SK-N-SH (cell line): ENCODE data around the gene POSTN. TPM values are rescaled to one million over a fixed set of nuclear protein-coding genes. Genes with fewer than 3 reads are reported as not detected.

ENCODE experiments used
- CTCF ChIA-PET: fragments of 300-600, 350-600 bp; formaldehyde crosslinking; extraction: SDS; loops from one replicate; lab custom pipeline; 2021; lab: Yijun Ruan, JAX
- POLR2A ChIA-PET: fragments of 350-600 bp; sonication (Branson Sonifier 250); formaldehyde crosslinking; extraction: SDS; loops from one replicate; lab custom pipeline; 2020; ENCODE audit warnings: antibody characterized with exemption, inconsistent platforms; lab: Yijun Ruan, JAX
- DNase-seq: peaks from one replicate; pipeline ENCODE4 v3.0.0; 2012
- H2AFZ ChIP-seq: fragments of 200-600 bp; sonication (generic); 2 replicates; pipeline ENCODE4 v1.8.1; 2016; ENCODE audit warnings: antibody characterized with exemption, mild to moderate bottlenecking, low read depth
- H3F3A ChIP-seq: fragments of 200-600 bp; sonication (generic); replicated peaks from 2 replicates; pipeline ENCODE3; 2016; ENCODE audit warnings: antibody characterized with exemption, mild to moderate bottlenecking; ENCODE audit not compliant: insufficient read depth
- H3K27ac ChIP-seq, 2 experiments: fragments of 200-500 bp in 1 of 2; fragments of 200-600 bp in 1 of 2; sonication (Bioruptor generic) in 1 of 2; sonication (generic), shearing (Covaris generic) in 1 of 2; 2 replicates each; pipeline versions ENCODE4 v1.5.1 to v1.6.1; 2014 to 2016; ENCODE audit warnings: low read depth in 2 of 2, inconsistent platforms in 1 of 2, low read length in 1 of 2, mild to moderate bottlenecking in 1 of 2, mixed read lengths in 1 of 2
- H3K27me3 ChIP-seq: fragments of 200-600 bp; sonication (generic), shearing (Covaris generic); 2 replicates; pipeline ENCODE4 v1.6.1; 2016; ENCODE audit warnings: mixed run types; ENCODE audit not compliant: insufficient read depth
- H3K36me3 ChIP-seq, 2 experiments: fragments of 200-500 bp in 1 of 2; fragments of 200-600 bp in 1 of 2; sonication (Bioruptor generic) in 1 of 2; sonication (generic) in 1 of 2; replicated peaks in 1 of 2; 2 replicates each; pipeline versions ENCODE3 to v1.5.1; 2014 to 2016; ENCODE audit warnings: low read length in 1 of 2, mild to moderate bottlenecking in 1 of 2; ENCODE audit not compliant: insufficient read depth in 2 of 2, control insufficient read depth in 1 of 2
- H3K4me1 ChIP-seq, 2 experiments: fragments of 200-500 bp in 1 of 2; fragments of 200-600 bp in 1 of 2; sonication (Bioruptor generic) in 1 of 2; sonication (generic), shearing (Covaris generic) in 1 of 2; 2 replicates each; pipeline versions ENCODE4 v1.5.1 to v1.6.1; 2014 to 2016; ENCODE audit warnings: low read depth in 1 of 2, low read length in 1 of 2, mixed run types in 1 of 2; ENCODE audit not compliant: insufficient read depth in 2 of 2, control insufficient read depth in 1 of 2
- H3K4me2 ChIP-seq: fragments of 200-600 bp; sonication (generic), shearing (Covaris generic); 2 replicates; pipeline ENCODE4 v1.6.1; 2017; ENCODE audit warnings: mixed run types
- H3K4me3 ChIP-seq, 2 experiments: fragments of 200-500 bp in 1 of 2; fragments of 200-600 bp in 1 of 2; sonication (Bioruptor generic) in 1 of 2; sonication (generic), shearing (Covaris generic) in 1 of 2; 2 replicates each; pipeline versions ENCODE4 v1.5.1 to v1.8.1; 2014 to 2016; ENCODE audit warnings: low read depth in 2 of 2, inconsistent platforms in 1 of 2, low read length in 1 of 2, mild to moderate bottlenecking in 1 of 2, mixed read lengths in 1 of 2, moderate library complexity in 1 of 2
- H3K79me2 ChIP-seq: fragments of 200-600 bp; sonication (generic); 2 replicates; pipeline ENCODE4 v1.8.1; 2017; ENCODE audit warnings: mild to moderate bottlenecking; ENCODE audit not compliant: insufficient read depth
- H3K9ac ChIP-seq: fragments of 200-600 bp; sonication (generic); 2 replicates; pipeline ENCODE4 v1.6.1; 2017; ENCODE audit warnings: mixed run types
- H3K9me2 ChIP-seq: fragments of 200-600 bp; sonication (generic); 2 replicates; pipeline ENCODE4 v1.6.1; 2017; ENCODE audit warnings: mixed run types
- H3K9me3 ChIP-seq: fragments of 200-600 bp; sonication (generic); 2 replicates; pipeline ENCODE4 v1.6.1; 2017; ENCODE audit warnings: mixed run types, mild to moderate bottlenecking, moderate library complexity
- H4K20me1 ChIP-seq: fragments of 200-600 bp; sonication (generic); 2 replicates; pipeline ENCODE4 v1.6.1; 2017; ENCODE audit warnings: mild to moderate bottlenecking, mixed run types; ENCODE audit not compliant: insufficient read depth
- FOSL2 ChIP-seq: IDR thresholded peaks from 2 replicates; pipeline ENCODE4 v1.4.0; 2012; ENCODE audit warnings: low read depth, mild to moderate bottlenecking, moderate library complexity, borderline replicate concordance
- FOXJ3 ChIP-seq: sonication (generic); formaldehyde crosslinking; IDR thresholded peaks from 2 replicates; pipeline ENCODE4 v1.5.1; 2020; ENCODE audit warnings: mild to moderate bottlenecking, missing genetic modification reagents
- GATA2 ChIP-seq: sonication (generic); formaldehyde crosslinking; IDR thresholded peaks from 2 replicates; pipeline ENCODE4 v1.5.0; 2020; ENCODE audit warnings: mild to moderate bottlenecking, missing genetic modification reagents
- MEF2A ChIP-seq: IDR thresholded peaks from 2 replicates; pipeline ENCODE4 v1.4.0; 2012; ENCODE audit warnings: low read depth, borderline replicate concordance
- MXI1 ChIP-seq: IDR thresholded peaks from 2 replicates; pipeline ENCODE4 v1.6.1; 2012; ENCODE audit warnings: mild to moderate bottlenecking, low read depth, low read length, improper control_type of control experiment
- PBX3 ChIP-seq: IDR thresholded peaks from 2 replicates; pipeline ENCODE4; 2012
- RFX5 ChIP-seq: IDR thresholded peaks from 2 replicates; pipeline ENCODE4 v1.6.1; 2012; ENCODE audit warnings: mild to moderate bottlenecking, improper control_type of control experiment, low read length
- RXRA ChIP-seq: IDR thresholded peaks from 2 replicates; pipeline ENCODE4 v1.4.0; 2012; ENCODE audit warnings: low read depth, mild to moderate bottlenecking, borderline replicate concordance
- SIN3A ChIP-seq: IDR thresholded peaks from 2 replicates; pipeline ENCODE4 v1.6.1; 2012; ENCODE audit warnings: low read depth, mild to moderate bottlenecking, low read length, moderate library complexity, borderline replicate concordance
- TEAD4 ChIP-seq: IDR thresholded peaks from 2 replicates; pipeline ENCODE4 v1.4.0; 2012; ENCODE audit warnings: mild to moderate bottlenecking, borderline replicate concordance; ENCODE audit not compliant: insufficient read depth
- USF1 ChIP-seq: IDR thresholded peaks from 2 replicates; pipeline ENCODE4 v1.4.0; 2012; ENCODE audit warnings: low read depth, borderline replicate concordance
- USF2 ChIP-seq: fragments of 150-350 bp; IDR thresholded peaks from 2 replicates; pipeline ENCODE4 v1.6.1; 2017; ENCODE audit warnings: antibody characterized with exemption, low read length, low read depth, borderline replicate concordance
- WGBS: methylation state at CpG from one replicate; pipeline ENCODE4 v1.1.6; 2017; ENCODE audit warnings: low lambda C conversion rate; 5-methylcytosine and 5-hydroxymethylcytosine counted together
- polyA plus RNA-seq, 3 experiments: library from polyadenylated mRNA; depleted of rRNA; stranded (reverse); fragments of >200 nt; gene quantifications; 2 replicates each; pipeline ENCODE4 v1.2.3, GENCODE V29; 2012

The POSTN gene
- polyA plus RNA-seq, 1 of the 3 experiments (the other 2 are of a cell fraction) = 577 TPM

- Histone ChIP-seq H3K36me3 (no peaks in the 10 kb centered on the region), H3K27ac (no peak overlapping the region), H4K20me1 (no peaks in the 10 kb centered on the region), H3K4me2 (no peak overlapping the region), H3K4me3 (no peak overlapping the region), H3K9ac (no peak overlapping the region), H3F3A (peaks cover 10% of the 10 kb centered on the region), H3K79me2 (no peaks in the 10 kb centered on the region), H3K9me3 (no peaks in the 10 kb centered on the region), H3K4me1 (no peaks in the 10 kb centered on the region; a peak in 1 of 4 replicates), H2AFZ (no peak overlapping the region), H3K27me3 (no peaks in the 10 kb centered on the region; the same call in 1 of the 2 replicates), H3K9me2 (no peaks in the 10 kb centered on the region)
- WGBS = 21% methylated on average over 7 of the region's 7 CpGs
- CTCF ChIA-PET = no interaction called here
- POLR2A ChIA-PET = no interaction called here
- DNase-seq = no peak
- no peak for TF ChIP-seq USF2
- TF ChIP-seq FOXJ3 = no peak
- no peak for TF ChIP-seq SIN3A
- no peak for TF ChIP-seq RFX5
- TF ChIP-seq USF1 = no peak
- TF ChIP-seq FOSL2 = no peak
Observed at GRCh38 chr13:37645181-37645740, 46.7 kb upstream of the POSTN start.

GRCh38 chr13:37641391-37641790, 42.8 kb upstream of the POSTN start:
- no peak for DNase-seq
- Histone ChIP-seq H3K27me3 (peaks cover 7% of the 10 kb centered on the region), H3K79me2 (no peaks in the 10 kb centered on the region), H3K27ac (no peak overlapping the region), H2AFZ (no peak overlapping the region), H3K4me3 (no peak overlapping the region), H3K9ac (no peak overlapping the region), H3K9me2 (no peaks in the 10 kb centered on the region), H3F3A (no peaks in the 10 kb centered on the region), H3K4me2 (no peak overlapping the region), H4K20me1 (no peaks in the 10 kb centered on the region), H3K36me3 (no peaks in the 10 kb centered on the region), H3K4me1 (no peaks in the 10 kb centered on the region; a peak in 1 of 4 replicates), H3K9me3 (no peaks in the 10 kb centered on the region)
- WGBS = 73% methylated on average over 2 of the region's 2 CpGs
- POLR2A ChIA-PET = no interaction called here
- TF ChIP-seq USF2 = no peak
- TF ChIP-seq MXI1 = no peak
- TF ChIP-seq RXRA = no peak
- TF ChIP-seq FOSL2 = no peak
- TF ChIP-seq PBX3 = no peak
- TF ChIP-seq GATA2 (CRISPR knock-in tag) = no peak
- TF ChIP-seq TEAD4 = no peak
- TF ChIP-seq MEF2A = no peak
- CTCF ChIA-PET = interaction anchor here (2.2 kb wide), 1 partner anchor 941 kb away, joined by 6 read pairs; no protein-coding TSS in a partner anchor
